KMS-11 (cell line): Measurements from ENCODE around the gene JAM3.

Source experiments
- H2AFZ ChIP-seq: fragments of 200-600 bp; sonication (generic); 2 replicates; pipeline ENCODE4 v1.6.1; 2016; ENCODE audit warnings: antibody characterized with exemption, mixed run types, low read depth
- H3K27ac ChIP-seq: fragments of 200-600 bp; sonication (generic); 2 replicates; pipeline ENCODE4 v1.6.1; 2016; ENCODE audit warnings: mild to moderate bottlenecking, mixed run types
- H3K27me3 ChIP-seq: fragments of 200-600 bp; sonication (generic); 2 replicates; pipeline ENCODE4 v1.6.1; 2017; ENCODE audit warnings: mild to moderate bottlenecking, low read depth, mixed run types, moderate library complexity; ENCODE audit not compliant: insufficient read depth
- H3K36me3 ChIP-seq: fragments of 200-600 bp; sonication (generic); 2 replicates; pipeline ENCODE4 v1.6.1; 2017; ENCODE audit warnings: mild to moderate bottlenecking, mixed run types; ENCODE audit not compliant: insufficient read depth
- H3K4me1 ChIP-seq: fragments of 200-600 bp; sonication (generic); 2 replicates; pipeline ENCODE4 v1.6.1; 2016; ENCODE audit warnings: mild to moderate bottlenecking, low read depth, mixed run types; ENCODE audit not compliant: poor library complexity, severe bottlenecking
- H3K4me2 ChIP-seq: fragments of 200-600 bp; sonication (generic); 2 replicates; pipeline ENCODE4 v1.7.0; 2016; ENCODE audit warnings: mild to moderate bottlenecking, mixed run types
- H3K4me3 ChIP-seq: fragments of 200-600 bp; sonication (generic); IDR thresholded peaks from 2 replicates; pipeline ENCODE4 v1.6.1; 2017; ENCODE audit warnings: low read depth, low read length, mixed read lengths; ENCODE audit not compliant: insufficient read depth
- H3K79me2 ChIP-seq: fragments of 200-600 bp; sonication (generic); 2 replicates; pipeline ENCODE4 v1.6.1; 2016; ENCODE audit warnings: low read depth, mixed run types; ENCODE audit not compliant: insufficient read depth
- H3K9ac ChIP-seq: fragments of 200-600 bp; sonication (generic); 2 replicates; pipeline ENCODE4 v1.6.1; 2016; ENCODE audit warnings: mild to moderate bottlenecking, mixed run types
- H4K20me1 ChIP-seq: fragments of 200-600 bp; sonication (generic); 2 replicates; pipeline ENCODE4 v1.6.1; 2016; ENCODE audit warnings: mild to moderate bottlenecking, mixed run types; ENCODE audit not compliant: insufficient read depth
- TF ChIP-seq, protein P1 (sequence below): fragments of 200-600 bp; sonication (generic); conservative IDR thresholded peaks from 2 replicates; pipeline ENCODE4 v1.6.1; 2017; ENCODE audit warnings: low read depth, mild to moderate bottlenecking, antibody characterized with exemption, low read length, moderate library complexity, mixed read lengths

JAM3 gene

DNA sequence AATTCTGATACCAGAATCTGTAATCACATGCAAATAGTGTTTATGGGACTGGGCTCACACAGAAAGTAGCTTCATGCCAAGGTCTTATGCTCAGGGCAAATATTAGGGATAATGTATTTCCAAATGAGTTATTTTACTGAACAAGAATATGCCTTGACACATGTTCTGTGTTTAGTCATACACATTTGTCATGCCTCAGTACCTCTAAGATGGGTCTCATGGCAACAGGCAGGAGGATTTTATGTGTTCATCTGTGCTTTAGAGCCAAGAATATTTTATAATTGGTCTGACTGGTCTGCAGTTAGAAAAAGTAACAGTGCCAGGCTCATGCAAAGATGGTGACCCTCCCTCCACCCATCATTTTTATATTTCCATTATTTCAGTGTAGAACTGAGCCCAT lies 49.1 kb downstream of the JAM3 start:
- Histone ChIP-seq H4K20me1 (no peaks in the 10 kb centered on the region), H2AFZ (no peak overlapping the region), H3K27ac (no peak overlapping the region), H3K9ac (no peak overlapping the region), H3K4me1 (no peaks in the 10 kb centered on the region), H3K4me3 (no peak overlapping the region), H3K4me2 (no peak overlapping the region), H3K79me2 (no peaks in the 10 kb centered on the region), H3K36me3 (no peaks in the 10 kb centered on the region), H3K27me3 (no peaks in the 10 kb centered on the region)
- TF ChIP-seq, protein P1, sequence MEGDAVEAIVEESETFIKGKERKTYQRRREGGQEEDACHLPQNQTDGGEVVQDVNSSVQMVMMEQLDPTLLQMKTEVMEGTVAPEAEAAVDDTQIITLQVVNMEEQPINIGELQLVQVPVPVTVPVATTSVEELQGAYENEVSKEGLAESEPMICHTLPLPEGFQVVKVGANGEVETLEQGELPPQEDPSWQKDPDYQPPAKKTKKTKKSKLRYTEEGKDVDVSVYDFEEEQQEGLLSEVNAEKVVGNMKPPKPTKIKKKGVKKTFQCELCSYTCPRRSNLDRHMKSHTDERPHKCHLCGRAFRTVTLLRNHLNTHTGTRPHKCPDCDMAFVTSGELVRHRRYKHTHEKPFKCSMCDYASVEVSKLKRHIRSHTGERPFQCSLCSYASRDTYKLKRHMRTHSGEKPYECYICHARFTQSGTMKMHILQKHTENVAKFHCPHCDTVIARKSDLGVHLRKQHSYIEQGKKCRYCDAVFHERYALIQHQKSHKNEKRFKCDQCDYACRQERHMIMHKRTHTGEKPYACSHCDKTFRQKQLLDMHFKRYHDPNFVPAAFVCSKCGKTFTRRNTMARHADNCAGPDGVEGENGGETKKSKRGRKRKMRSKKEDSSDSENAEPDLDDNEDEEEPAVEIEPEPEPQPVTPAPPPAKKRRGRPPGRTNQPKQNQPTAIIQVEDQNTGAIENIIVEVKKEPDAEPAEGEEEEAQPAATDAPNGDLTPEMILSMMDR = no peak

DNA sequence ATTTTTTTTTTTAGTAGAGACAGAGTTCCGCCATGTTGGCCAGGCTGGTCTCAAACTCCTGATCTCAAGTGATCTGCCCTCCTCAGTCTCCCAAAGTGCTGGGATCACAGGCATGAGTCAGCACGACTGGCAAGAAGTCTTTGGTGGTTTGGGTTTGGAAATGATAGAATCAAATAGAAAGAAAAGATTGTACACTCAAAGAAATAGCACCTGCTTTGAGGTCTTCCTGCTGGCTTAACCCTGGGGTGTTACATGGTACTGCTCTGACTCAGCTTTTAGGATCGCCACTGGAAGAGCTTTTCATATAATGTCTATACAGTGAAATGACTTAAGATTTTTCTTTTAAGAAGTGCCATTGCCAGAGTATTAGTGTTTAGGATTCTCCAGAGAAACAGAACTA lies 50.2 kb downstream of the JAM3 start:
- Histone ChIP-seq H4K20me1 (no peaks in the 10 kb centered on the region), H3K9ac (no peak overlapping the region), H3K27ac (no peak overlapping the region), H3K4me1 (no peaks in the 10 kb centered on the region), H3K4me2 (no peak overlapping the region), H3K36me3 (no peaks in the 10 kb centered on the region), H3K27me3 (no peaks in the 10 kb centered on the region), H3K4me3 (no peak overlapping the region), H3K79me2 (no peaks in the 10 kb centered on the region), H2AFZ (no peak overlapping the region)
- TF ChIP-seq, protein P1 = no peak

DNA sequence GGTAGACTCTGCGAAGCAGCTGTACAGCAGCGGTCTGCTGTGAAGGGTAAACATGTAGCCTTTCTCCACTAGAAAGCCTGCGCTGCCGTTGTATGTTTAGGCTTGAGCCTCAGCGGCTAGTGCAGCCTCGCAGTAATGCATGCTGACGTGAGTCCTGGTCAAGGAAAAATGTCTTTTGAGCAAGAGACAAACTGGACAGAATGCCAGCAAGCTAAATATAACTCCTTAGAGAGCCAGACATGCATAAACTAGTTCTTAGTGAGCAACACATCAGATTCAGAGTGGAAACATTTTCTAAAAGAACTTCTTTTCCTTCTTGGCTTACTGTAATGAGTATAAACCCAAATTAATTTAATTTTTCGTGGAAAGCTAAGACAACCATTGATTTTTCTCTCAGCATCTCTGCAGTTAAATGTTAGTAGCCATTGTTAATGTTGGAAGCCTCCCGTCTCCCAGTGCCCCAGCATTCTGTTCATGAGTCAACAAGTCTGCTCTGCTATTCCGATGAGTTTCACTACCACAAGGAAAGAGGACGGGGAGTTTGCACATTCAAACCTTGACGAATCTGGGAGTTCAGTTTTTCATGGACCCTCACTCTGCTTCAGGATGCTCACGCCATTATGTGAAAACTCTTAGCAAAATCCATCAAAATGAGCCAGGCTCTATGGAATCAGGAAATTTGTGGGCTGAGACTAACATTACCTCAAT lies 51.4 kb downstream of the JAM3 start:
- Histone ChIP-seq H3K4me3 (no peak overlapping the region), H3K79me2 (no peaks in the 10 kb centered on the region), H3K4me1 (no peaks in the 10 kb centered on the region), H3K27ac (no peak overlapping the region), H2AFZ (no peak overlapping the region), H3K9ac (no peak overlapping the region), H3K36me3 (no peaks in the 10 kb centered on the region), H3K27me3 (no peaks in the 10 kb centered on the region), H4K20me1 (no peaks in the 10 kb centered on the region), H3K4me2 (no peak overlapping the region)
- TF ChIP-seq, protein P1 = no peak

DNA sequence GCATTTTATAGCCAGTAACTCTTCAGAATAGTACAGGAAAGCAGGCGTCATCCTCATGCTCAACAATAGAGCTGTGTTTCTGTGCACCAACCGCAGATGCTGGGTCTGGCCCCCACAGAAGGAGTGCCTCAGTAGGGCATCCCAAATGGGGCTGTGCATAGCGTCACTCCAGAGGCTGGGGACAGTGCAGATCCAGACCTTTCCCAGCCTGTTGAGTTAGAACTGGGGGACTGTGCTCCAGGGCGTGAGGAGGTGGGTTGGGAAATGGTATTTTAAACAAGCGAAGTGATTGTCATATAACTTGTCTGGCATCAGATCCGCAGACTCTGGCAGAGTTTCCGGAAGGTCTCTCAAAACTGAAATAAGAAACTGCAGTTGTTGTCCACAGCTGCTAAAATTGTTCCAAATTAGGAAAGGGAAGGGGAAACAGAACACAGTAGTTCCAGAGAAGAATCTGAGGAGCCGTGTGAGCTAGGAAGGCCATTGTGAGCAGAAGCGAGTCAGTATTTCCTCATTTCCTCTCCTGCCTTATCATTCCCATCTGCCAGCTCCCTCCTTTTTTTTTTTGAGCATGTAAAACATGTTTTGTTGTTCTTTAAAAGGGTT lies 52.2 kb downstream of the JAM3 start:
- H3K36me3 ChIP-seq = no peaks in the 10 kb centered on the region
- no peaks in the 10 kb centered on the region for H3K4me1 ChIP-seq
- no peaks in the 10 kb centered on the region for H3K27me3 ChIP-seq
- H3K4me2 ChIP-seq = no peak overlapping the region
- no peak overlapping the region for H3K4me3 ChIP-seq
- no peak overlapping the region for H3K9ac ChIP-seq
- no peaks in the 10 kb centered on the region for H3K79me2 ChIP-seq
- H2AFZ ChIP-seq = no peak overlapping the region
- TF ChIP-seq, protein P1 = no peak
- H4K20me1 ChIP-seq = no peaks in the 10 kb centered on the region
- no peak overlapping the region for H3K27ac ChIP-seq
